GM19468 (cell line): ENCODE data around the gene SLC22A13.
"Not testable (repeated sequence)": the region's sequence is repeated elsewhere in the genome, so short reads cannot be mapped to it uniquely, and the experiment has no call there.

Source experiments
- ATAC-seq: cut with Tn5 transposase; IDR thresholded peaks from one replicate; pipeline ENCODE4 v1.9.1; 2021; ENCODE audit warnings: mild to moderate bottlenecking, moderate library complexity, moderate number of reproducible peaks; ENCODE audit not compliant: unreplicated experiment; ENCODE audit errors: extremely low read depth

SLC22A13 gene

GRCh38 chr3:38297053-38297452, 31.4 kb downstream of the SLC22A13 start:
- ATAC-seq = not testable (repeated sequence)

- ATAC-seq = no peak
Observed at GRCh38 chr3:38297537-38297936, 31.9 kb downstream of the SLC22A13 start.

- no peak for ATAC-seq
Observed at GRCh38 chr3:38297947-38298711, 32.5 kb downstream of the SLC22A13 start.

- ATAC-seq = no peak
Observed at GRCh38 chr3:38306941-38307340, 41.3 kb downstream of the SLC22A13 start.

GRCh38 chr3:38307599-38307998, 42.0 kb downstream of the SLC22A13 start:
- no peak for ATAC-seq

- ATAC-seq = no peak
Observed at GRCh38 chr3:38308456-38308855, 42.8 kb downstream of the SLC22A13 start.

GRCh38 chr3:38311476-38311875, 45.9 kb downstream of the SLC22A13 start:
- no peak for ATAC-seq

- ATAC-seq = no peak
Observed at GRCh38 chr3:38311941-38312340, 46.3 kb downstream of the SLC22A13 start.

- no peak for ATAC-seq
Observed at GRCh38 chr3:38312356-38312755, 46.7 kb downstream of the SLC22A13 start.

- no peak for ATAC-seq
Observed at GRCh38 chr3:38313263-38313662, 47.7 kb downstream of the SLC22A13 start.

GRCh38 chr3:38313695-38314094, 48.1 kb downstream of the SLC22A13 start:
- no peak for ATAC-seq

- ATAC-seq = no peak
Observed at GRCh38 chr3:38314112-38314763, 48.6 kb downstream of the SLC22A13 start.

GRCh38 chr3:38314764-38315487, 49.3 kb downstream of the SLC22A13 start:
- ATAC-seq = no peak

GRCh38 chr3:38315488-38316230, 50.0 kb downstream of the SLC22A13 start:
- no peak for ATAC-seq

- ATAC-seq = no peak
Observed at GRCh38 chr3:38316356-38317191, 51.0 kb downstream of the SLC22A13 start.

- ATAC-seq = no peak
Observed at GRCh38 chr3:38317192-38317759, 51.7 kb downstream of the SLC22A13 start.

- no peak for ATAC-seq
Observed at GRCh38 chr3:38318766-38319671, 53.4 kb downstream of the SLC22A13 start.

GRCh38 chr3:38320638-38321037, 55.0 kb downstream of the SLC22A13 start:
- ATAC-seq = not testable (repeated sequence)
